HFFc6 (cell line): ENCODE data around the gene ZNF19. TPM values are rescaled to one million over a fixed set of nuclear protein-coding genes. Genes with fewer than 3 reads are reported as not detected.
A peak's percentile ranks its signal among the peaks of the same experiment; 100 is the strongest.

Experiments used
- DNase-seq: peaks from one replicate; pipeline ENCODE4 v3.0.0-alpha.2; 2018
- H3K27ac Mint-ChIP-seq: 2 replicates; pipeline ENCODE4 v1.8.0; 2020; ENCODE audit warnings: mild to moderate bottlenecking, mixed read lengths
- H3K27me3 Mint-ChIP-seq: 2 replicates; pipeline ENCODE4 v1.8.0; 2021; ENCODE audit warnings: mild to moderate bottlenecking, moderate library complexity, mixed read lengths; ENCODE audit not compliant: insufficient read depth
- H3K36me3 Mint-ChIP-seq: 2 replicates; pipeline ENCODE4 v1.8.0; 2021; ENCODE audit warnings: low read depth, mixed read lengths
- H3K4me1 Mint-ChIP-seq: 2 replicates; pipeline ENCODE4 v1.8.0; 2020; ENCODE audit warnings: low read depth, mixed read lengths
- H3K4me3 Mint-ChIP-seq: 2 replicates; pipeline ENCODE4 v1.8.0; 2020; ENCODE audit warnings: mild to moderate bottlenecking, moderate library complexity, mixed read lengths
- H3K9me3 Mint-ChIP-seq: 2 replicates; pipeline ENCODE4 v1.8.0; 2020; ENCODE audit warnings: mild to moderate bottlenecking, mixed read lengths
- CTCF ChIP-seq: fragments of 200-600 bp; sonication (generic); IDR thresholded peaks from 2 replicates; pipeline ENCODE4 v1.5.0; 2021; ENCODE audit warnings: antibody characterized with exemption, mild to moderate bottlenecking
- total RNA-seq, 6 experiments: library from RNA; stranded (reverse); fragmentation: NEBNext Ultra II Directional; extraction: Animal tissue kit (Norgen Biotek cat#: 25700); gene quantifications; 2 replicates in 1 of 6; 3 replicates in 5 of 6; pipeline ENCODE4 v1.2.3, GENCODE V29; 2021

Gene ZNF19
- total RNA-seq, 6 experiments from 2014 or later: 1.1 to 2.0 (median 1.6) TPM

- Mint-ChIP-seq H3K4me1 (peaks cover 48% of the 10 kb centered on the region), H3K36me3 (peaks cover 41% of the 10 kb centered on the region), H3K27me3 (no peaks in the 10 kb centered on the region; the same call in 1 of the 2 replicates), H3K4me3 (no peak overlapping the region), H3K27ac (no peak overlapping the region), H3K9me3 (peaks cover 39% of the 10 kb centered on the region)
- DNase-seq: no peak
- no peak for TF ChIP-seq CTCF
Observed at GRCh38 chr16:71472051-71472450, 17.1 kb downstream of the ZNF19 start.

GRCh38 chr16:71467810-71468209 lies 21.3 kb downstream of the ZNF19 start:
- Mint-ChIP-seq H3K4me1 (peaks cover 18% of the 10 kb centered on the region), H3K27me3 (no peaks in the 10 kb centered on the region; the same call in 1 of the 2 replicates), H3K36me3 (peaks cover 7% of the 10 kb centered on the region), H3K9me3 (no peaks in the 10 kb centered on the region; the same call in 1 of the 2 replicates), H3K27ac (no peak overlapping the region), H3K4me3 (no peak overlapping the region)
- TF ChIP-seq CTCF: no peak
- DNase-seq: no peak

- H3K4me1 Mint-ChIP-seq: peaks cover 35% of the 10 kb centered on the region
- no peak for TF ChIP-seq CTCF
- H3K27ac Mint-ChIP-seq: no peak overlapping the region
- H3K27me3 Mint-ChIP-seq: peaks cover 4% of the 10 kb centered on the region
- no peak for DNase-seq
- no peaks in the 10 kb centered on the region for H3K9me3 Mint-ChIP-seq
- no peak overlapping the region for H3K4me3 Mint-ChIP-seq
- H3K36me3 Mint-ChIP-seq: peaks cover 4% of the 10 kb centered on the region
Observed at GRCh38 chr16:71464231-71464630, 24.9 kb downstream of the ZNF19 start.

- peaks cover 39% of the 10 kb centered on the region for H3K4me1 Mint-ChIP-seq
- peak within 1 kb of the TSS; percentile 92 for H3K27ac Mint-ChIP-seq
- H3K27me3 Mint-ChIP-seq: peaks cover 4% of the 10 kb centered on the region
- peaks cover 20% of the 10 kb centered on the region for H3K36me3 Mint-ChIP-seq
- peak; percentile 53 for TF ChIP-seq CTCF
- H3K9me3 Mint-ChIP-seq: peaks cover 12% of the 10 kb centered on the region; the same call in 1 of the 2 replicates
- peak; percentile 69 for DNase-seq
- peak within 1 kb of the TSS; percentile 94 for H3K4me3 Mint-ChIP-seq
Observed at GRCh38 chr16:71461686-71462648, 27.2 kb downstream of the ZNF19 start, which contains the start of gene ZNF23. Gene ZNF23 (minus strand): TSS chr16:71462247. CDS start chr16:71456796, 5,451 bp downstream.

- peaks cover 4% of the 10 kb centered on the region for H3K27me3 Mint-ChIP-seq
- H3K4me3 Mint-ChIP-seq: peak overlapping the region; percentile 94
- peaks cover 30% of the 10 kb centered on the region for H3K36me3 Mint-ChIP-seq
- H3K4me1 Mint-ChIP-seq: peaks cover 39% of the 10 kb centered on the region
- H3K9me3 Mint-ChIP-seq: peaks cover 20% of the 10 kb centered on the region
- TF ChIP-seq CTCF: peak; percentile 27
- peak overlapping the region; percentile 92 for H3K27ac Mint-ChIP-seq
- DNase-seq: no peak
Observed at GRCh38 chr16:71460941-71461340, 28.2 kb downstream of the ZNF19 start.
